Panc1 (cell line): Measurements from ENCODE around the gene GRIP1. TPM values are rescaled to one million over a fixed set of nuclear protein-coding genes. Genes with fewer than 3 reads are reported as not detected.

Source experiments
- ATAC-seq: fragments of 200-7000 bp; cut with Tn5 transposase; 2 replicates; pipeline ENCODE4 v1.9.1; 2020; ENCODE audit warnings: mild to moderate bottlenecking, moderate library complexity
- BruUV-seq: library from RNA; stranded (reverse); fragments of 400-500 nt; replicated peaks from 2 replicates; lab custom pipeline; 2021; lab: Mats Ljungman, UMichigan
- CTCF ChIA-PET: fragments of 300-600 bp; sonication (Branson Sonifier 250); formaldehyde crosslinking; loops from one replicate; lab custom pipeline; 2022; ENCODE audit warnings: antibody characterized with exemption; lab: Charles Lee
- POLR2A ChIA-PET: fragments of 300-600 bp; sonication (Branson Sonifier 250); formaldehyde crosslinking; loops from one replicate; lab custom pipeline; 2022; ENCODE audit warnings: antibody characterized with exemption; lab: Charles Lee
- DNase-seq: peaks from one replicate; pipeline ENCODE4 v3.0.0-alpha.2; 2010; ENCODE audit warnings: low read depth, low spot score
- H3K27ac ChIP-seq: 2 replicates; pipeline ENCODE4 v1.5.1; 2011; ENCODE audit warnings: mild to moderate bottlenecking, low read length, inconsistent platforms
- H3K27me3 ChIP-seq: fragments of 200-500 bp; sonication (Bioruptor generic); 2 replicates; pipeline ENCODE4 v1.6.0; 2014; ENCODE audit warnings: low read length, inconsistent platforms; ENCODE audit not compliant: control insufficient read depth, insufficient read depth
- H3K36me3 ChIP-seq: fragments of 200-500 bp; sonication (Bioruptor generic); 2 replicates; pipeline ENCODE4 v1.5.1; 2014; ENCODE audit warnings: inconsistent platforms, mild to moderate bottlenecking, low read length, moderate library complexity; ENCODE audit not compliant: control insufficient read depth, insufficient read depth
- H3K4me1 ChIP-seq: 2 replicates; pipeline ENCODE4 v1.5.1; 2011; ENCODE audit warnings: inconsistent platforms, mild to moderate bottlenecking, low read length, moderate library complexity; ENCODE audit not compliant: control insufficient read depth, insufficient read depth
- H3K4me3 ChIP-seq, 2 experiments: 2 replicates each; pipeline ENCODE4 v1.5.1; 2011 to 2012; ENCODE audit warnings: low read depth in 2 of 2, low read length in 2 of 2, mild to moderate bottlenecking in 2 of 2, inconsistent platforms in 1 of 2, moderate library complexity in 1 of 2
- H3K9me3 ChIP-seq: fragments of 200-500 bp; sonication (Bioruptor generic); 2 replicates; pipeline ENCODE4 v1.5.1; 2014; ENCODE audit warnings: low read depth, mild to moderate bottlenecking, inconsistent platforms, low read length, moderate library complexity; ENCODE audit not compliant: control insufficient read depth, insufficient read depth
- POLR2AphosphoS5 ChIP-seq: IDR thresholded peaks from 2 replicates; pipeline ENCODE4 v1.6.1; 2012; ENCODE audit warnings: mild to moderate bottlenecking, low read depth, low read length, moderate library complexity
- REST ChIP-seq, 2 experiments: IDR thresholded peaks; 2 replicates each; pipeline ENCODE4 v1.6.1; 2011 to 2012; ENCODE audit warnings: low read depth in 2 of 2, control low read depth in 1 of 2, low read length in 1 of 2, mild to moderate bottlenecking in 1 of 2, moderate library complexity in 1 of 2; ENCODE audit not compliant: insufficient read depth in 1 of 2
- SIN3A ChIP-seq: IDR thresholded peaks from 2 replicates; pipeline ENCODE4 v1.6.1; 2012; ENCODE audit warnings: low read depth, mild to moderate bottlenecking, low read length, moderate library complexity, borderline replicate concordance; ENCODE audit not compliant: insufficient read depth
- TCF7L2 ChIP-seq: IDR thresholded peaks from 2 replicates; pipeline ENCODE4 v1.6.1; 2011; ENCODE audit warnings: mild to moderate bottlenecking, low read depth, low read length, inconsistent platforms
- in situ Hi-C: cut with HindIII; loops from 2 replicates; pipeline ENCODE4 v1.10.0; 2016; ENCODE audit warnings: low sequenced_read_pairs, low pct_unique_long_range_greater_than_20kb
- intact Hi-C: fragments of 100-400 bp; cut with micrococcal nuclease; formaldehyde crosslinking; loops from one replicate; pipeline ENCODE4 v1.10.0; 2022; ENCODE audit not compliant: unreplicated experiment
- total RNA-seq: library from RNA; stranded (reverse); gene quantifications from one replicate; pipeline ENCODE4 v1.2.1, GENCODE V29; 2021; ENCODE audit not compliant: unreplicated experiment
- TF ChIP-seq, protein P1 (sequence below): fragments of 450-650 bp; IDR thresholded peaks from 2 replicates; pipeline ENCODE4 v1.5.1; 2017; ENCODE audit warnings: mild to moderate bottlenecking

GRIP1 gene
- total RNA-seq, 1 experiment from 2014 or later: 9.2 TPM

DNA sequence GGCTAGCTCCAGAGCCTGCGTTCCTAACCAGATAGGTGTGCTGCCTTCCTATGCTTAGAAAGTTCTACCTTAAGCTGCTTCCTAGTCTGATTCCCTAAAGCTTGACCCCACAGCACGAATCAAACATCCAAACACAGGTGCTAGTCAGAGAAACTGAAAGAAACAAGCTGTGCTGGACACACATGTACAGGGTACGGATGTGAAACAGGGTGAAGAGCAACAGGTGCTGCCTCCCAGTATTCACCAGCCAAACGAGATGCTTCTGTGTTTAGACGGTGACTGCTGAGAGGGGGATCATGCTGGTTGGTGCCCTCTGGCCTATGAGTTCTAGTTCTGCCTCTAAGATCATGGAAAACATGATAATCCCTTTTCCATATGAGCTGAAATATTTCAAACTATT is 105.3 kb downstream of the GRIP1 start:
- H3K27me3 ChIP-seq: no peaks in the 10 kb centered on the region; the same call in 1 of the 2 replicates
- ChIA-PET CTCF (no interaction called here), POLR2A (no interaction called here)
- DNase-seq (no peak), ATAC-seq (no peak)
- no peak for TF ChIP-seq TCF7L2
- no peak for TF ChIP-seq SIN3A
- no peak for TF ChIP-seq REST (IDR thresholded peaks at IDR 0.05; ENCODE audit: insufficient read depth in 1 of 2, low read depth in 2 of 2, low read length in 1 of 2)
- no peak for TF ChIP-seq POLR2AphosphoS5
- TF ChIP-seq, protein P1, sequence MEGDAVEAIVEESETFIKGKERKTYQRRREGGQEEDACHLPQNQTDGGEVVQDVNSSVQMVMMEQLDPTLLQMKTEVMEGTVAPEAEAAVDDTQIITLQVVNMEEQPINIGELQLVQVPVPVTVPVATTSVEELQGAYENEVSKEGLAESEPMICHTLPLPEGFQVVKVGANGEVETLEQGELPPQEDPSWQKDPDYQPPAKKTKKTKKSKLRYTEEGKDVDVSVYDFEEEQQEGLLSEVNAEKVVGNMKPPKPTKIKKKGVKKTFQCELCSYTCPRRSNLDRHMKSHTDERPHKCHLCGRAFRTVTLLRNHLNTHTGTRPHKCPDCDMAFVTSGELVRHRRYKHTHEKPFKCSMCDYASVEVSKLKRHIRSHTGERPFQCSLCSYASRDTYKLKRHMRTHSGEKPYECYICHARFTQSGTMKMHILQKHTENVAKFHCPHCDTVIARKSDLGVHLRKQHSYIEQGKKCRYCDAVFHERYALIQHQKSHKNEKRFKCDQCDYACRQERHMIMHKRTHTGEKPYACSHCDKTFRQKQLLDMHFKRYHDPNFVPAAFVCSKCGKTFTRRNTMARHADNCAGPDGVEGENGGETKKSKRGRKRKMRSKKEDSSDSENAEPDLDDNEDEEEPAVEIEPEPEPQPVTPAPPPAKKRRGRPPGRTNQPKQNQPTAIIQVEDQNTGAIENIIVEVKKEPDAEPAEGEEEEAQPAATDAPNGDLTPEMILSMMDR: no peak
- no peaks in the 10 kb centered on the region for H3K4me1 ChIP-seq
- intact Hi-C loops: no loop called here
- H3K27ac ChIP-seq: no peak overlapping the region
- no peaks in the 10 kb centered on the region for H3K36me3 ChIP-seq
- in situ Hi-C loops: no loop called here
- H3K9me3 ChIP-seq: no peaks in the 10 kb centered on the region
- no peak overlapping the region for H3K4me3 ChIP-seq
- no TSS peak for BruUV-seq

DNA sequence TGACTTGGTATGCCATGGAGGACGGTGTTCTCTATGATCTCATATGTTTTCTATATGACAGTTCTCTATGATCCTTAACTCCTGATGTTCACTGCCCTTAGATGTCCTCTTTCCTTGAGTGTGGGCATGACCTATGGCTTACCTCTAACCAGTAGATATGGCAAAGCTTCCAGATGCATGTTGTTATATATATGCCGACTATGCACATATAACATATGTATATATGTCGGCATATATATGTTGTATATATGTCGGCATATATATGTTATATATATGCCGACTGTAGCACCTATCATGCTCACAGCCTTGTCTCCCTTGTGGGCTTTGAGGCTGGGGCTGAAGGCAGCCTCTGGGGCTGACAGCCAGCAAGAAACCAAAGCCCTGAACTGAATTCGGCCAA is 106.0 kb downstream of the GRIP1 start:
- BruUV-seq: no TSS peak
- ChIA-PET POLR2A (no interaction called here), CTCF (no interaction called here)
- TF ChIP-seq, protein P1: no peak
- TF ChIP-seq SIN3A (no peak), TCF7L2 (no peak), POLR2AphosphoS5 (no peak), REST (IDR thresholded peaks at IDR 0.05; ENCODE audit: insufficient read depth in 1 of 2, low read depth in 2 of 2, low read length in 1 of 2) (no peak)
- DNase-seq (no peak), ATAC-seq (no peak)
- Histone ChIP-seq H3K27me3 (no peaks in the 10 kb centered on the region; the same call in 1 of the 2 replicates), H3K27ac (no peak overlapping the region), H3K4me3 (no peak overlapping the region), H3K9me3 (no peaks in the 10 kb centered on the region), H3K4me1 (no peaks in the 10 kb centered on the region), H3K36me3 (no peaks in the 10 kb centered on the region)
- in situ Hi-C loops (no loop called here), intact Hi-C loops (no loop called here)
